CD4-positive, alpha-beta T cell treated with Interferon alpha-2 for 1 hour (primary cell): ENCODE measurements around the gene ERP44.
"Not testable (repeated sequence)": the region's sequence is repeated elsewhere in the genome, so short reads cannot be mapped to it uniquely, and the experiment has no call there.

Experiments
- DNase-seq, 2 donors: peaks; one replicate each; pipeline ENCODE4 v3.0.0-alpha.2; 2020 to 2022

The ERP44 gene

DNA sequence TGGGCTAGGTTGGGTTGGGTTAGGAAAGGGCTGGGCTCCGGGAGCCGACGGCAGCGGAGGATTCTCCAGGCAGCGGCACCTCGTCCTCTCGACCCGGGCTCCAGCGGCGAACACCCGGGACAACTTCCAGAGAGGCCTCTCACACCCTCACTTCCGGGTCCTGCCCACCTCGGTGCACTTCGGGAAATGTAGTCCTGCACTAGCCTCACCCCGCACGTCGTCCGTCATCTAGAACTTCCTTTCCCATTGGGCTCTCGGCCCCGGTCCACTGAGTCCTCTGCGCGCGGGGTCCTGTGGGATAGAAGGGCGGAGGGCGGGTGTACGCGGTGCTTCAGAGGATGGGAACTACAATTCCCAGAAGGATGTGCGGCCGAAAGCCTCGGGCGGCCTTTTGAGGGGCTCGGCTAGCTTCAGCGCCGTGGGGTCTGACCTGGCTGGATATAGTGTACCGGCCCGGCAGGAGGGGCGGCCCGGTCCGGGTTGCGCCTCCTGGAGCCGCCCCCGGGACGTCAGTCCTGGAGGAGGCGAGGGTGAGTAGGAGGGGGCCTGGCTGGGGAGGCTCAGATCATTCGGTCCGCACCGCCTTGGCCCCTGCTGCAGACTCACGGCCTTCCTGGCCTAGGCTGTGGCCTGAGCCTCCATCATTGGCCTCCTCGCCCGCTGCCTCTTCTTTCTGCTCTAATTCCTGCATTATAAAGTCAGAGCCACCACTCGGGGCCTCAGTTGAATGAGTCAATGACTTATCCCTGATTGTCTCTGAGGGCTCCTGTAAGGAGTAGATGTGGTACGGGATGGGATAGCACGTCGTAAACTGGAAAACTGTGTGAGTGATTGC, at the start of gene ERP44, which contains the start of gene INVS:
ERP44 (minus strand) TSS at position 114 of the 835 bp plus-strand sequence. CDS start 160 bp downstream, outside the sequence.
INVS (plus strand) TSS at position 357 of the 835 bp plus-strand sequence. CDS start 5,279 bp downstream, outside the sequence.
- peak; percentile 98 for DNase-seq

DNA sequence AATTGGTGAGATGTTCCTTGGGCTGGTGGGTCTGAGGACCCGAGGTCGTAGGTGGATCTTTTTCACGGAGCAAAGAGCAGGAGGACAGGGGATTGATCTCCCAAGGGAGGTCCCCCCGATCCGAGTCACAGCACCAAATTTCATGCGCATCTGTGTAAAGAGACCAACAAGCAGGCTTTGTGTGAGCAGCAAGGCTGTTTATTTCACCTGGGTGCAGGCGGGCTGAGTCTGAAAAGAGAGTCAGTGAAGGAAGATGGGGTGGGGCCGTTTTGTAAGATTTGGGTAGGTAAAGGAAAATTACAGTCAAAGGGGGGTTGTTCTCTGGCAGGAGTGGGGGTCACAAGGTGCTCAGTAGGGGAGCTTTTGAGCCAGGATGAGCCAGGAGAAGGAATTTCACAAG, 47.2 kb upstream of the ERP44 start:
- not testable (repeated sequence) for DNase-seq

DNA sequence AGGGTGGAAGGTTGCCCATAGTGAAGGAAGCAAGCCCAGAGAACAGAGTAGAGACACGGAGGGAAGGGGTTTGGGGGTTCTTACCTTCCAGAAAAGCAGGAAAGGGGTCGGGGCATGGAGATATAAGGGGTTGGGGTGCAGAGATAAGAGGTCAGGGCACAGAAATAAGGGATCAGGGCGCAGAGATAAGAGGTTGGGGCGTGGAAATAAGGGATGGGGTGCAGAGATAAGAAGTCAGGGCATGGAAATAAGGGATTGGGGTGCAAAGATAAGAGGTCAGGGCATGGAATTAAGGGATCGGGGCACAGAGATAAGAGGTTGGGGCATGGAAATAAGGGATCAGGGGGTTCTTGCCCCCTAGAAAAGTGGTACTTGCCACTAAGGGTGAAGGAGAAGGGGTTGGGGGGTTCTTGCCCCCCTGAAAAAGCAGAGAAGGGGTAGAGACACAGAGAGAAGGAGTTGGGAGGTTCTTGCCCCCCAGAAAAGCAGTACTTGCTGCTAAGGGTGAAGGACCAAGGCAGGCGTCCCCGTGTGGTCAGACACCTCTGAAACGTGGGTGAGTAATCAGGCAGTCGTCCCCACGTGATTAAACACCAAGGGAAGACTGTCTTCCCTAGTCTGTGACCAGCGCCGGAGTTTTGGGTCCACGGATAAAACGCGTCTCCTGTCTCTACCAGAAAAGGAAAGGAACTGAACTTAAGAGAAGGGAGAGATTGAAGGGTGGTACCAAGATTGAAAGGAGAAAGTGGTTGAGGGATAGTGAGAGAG, 46.6 kb upstream of the ERP44 start:
- DNase-seq, result not testable (repeated sequence)

DNA sequence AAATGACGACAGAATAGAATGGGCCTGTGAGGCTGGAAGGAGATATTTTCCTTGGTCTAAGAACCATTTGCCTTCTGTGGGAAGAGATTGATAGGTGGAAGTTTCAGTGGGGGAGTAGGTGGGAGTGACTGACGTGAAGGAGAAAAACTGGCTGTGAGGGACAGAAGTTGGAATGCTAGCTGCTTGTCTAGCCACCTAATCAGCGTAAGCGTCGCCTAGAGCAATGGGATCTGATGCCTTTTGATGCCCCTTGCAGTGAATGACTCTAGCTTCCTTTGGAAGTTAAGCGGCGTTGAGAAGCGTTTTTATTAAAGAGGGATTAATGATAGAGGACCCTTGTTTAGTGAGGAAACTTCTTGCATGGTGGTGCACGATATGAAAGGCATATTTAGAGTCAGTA, 43.1 kb upstream of the ERP44 start:
- DNase-seq, result not testable (repeated sequence)

DNA sequence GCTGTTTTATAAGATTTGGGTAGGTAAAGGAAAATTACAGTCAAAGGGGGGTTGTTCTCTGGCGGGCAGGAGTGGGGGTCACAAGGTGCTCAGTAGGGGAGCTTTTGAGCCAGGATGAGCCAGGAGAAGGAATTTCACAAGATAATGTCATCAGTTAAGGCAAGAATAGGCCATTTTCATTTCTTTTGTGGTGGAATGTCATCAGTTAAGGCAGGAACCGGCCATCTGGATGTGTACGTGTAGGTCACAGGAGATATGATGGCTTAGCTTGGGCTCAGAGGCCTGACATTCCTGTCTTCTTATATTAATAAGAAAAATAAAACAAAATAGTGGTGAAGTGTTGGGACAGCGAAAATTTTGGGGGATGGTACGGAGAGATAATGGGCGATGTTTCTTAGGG, 41.5 kb upstream of the ERP44 start:
- not testable (repeated sequence) for DNase-seq

DNA sequence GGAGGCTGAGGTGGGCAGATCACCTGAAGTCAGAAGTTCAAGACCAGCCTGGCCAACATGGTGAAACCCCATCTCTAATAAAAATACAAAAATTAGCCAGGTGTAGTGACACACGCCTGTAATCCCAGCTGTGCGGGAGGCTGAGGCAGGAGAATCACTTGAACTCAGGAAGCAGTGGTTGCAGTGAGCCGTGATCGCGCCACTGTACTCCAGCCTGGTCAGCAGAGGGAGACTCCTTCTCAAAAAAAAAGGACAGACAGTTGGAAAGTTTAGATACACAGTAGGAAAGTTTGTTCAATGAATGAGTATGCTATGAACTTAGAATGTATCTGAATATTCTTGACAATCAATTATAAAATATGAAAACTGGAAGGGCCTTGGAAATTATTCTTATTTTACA, 38.0 kb upstream of the ERP44 start:
- not testable (repeated sequence) for DNase-seq

DNA sequence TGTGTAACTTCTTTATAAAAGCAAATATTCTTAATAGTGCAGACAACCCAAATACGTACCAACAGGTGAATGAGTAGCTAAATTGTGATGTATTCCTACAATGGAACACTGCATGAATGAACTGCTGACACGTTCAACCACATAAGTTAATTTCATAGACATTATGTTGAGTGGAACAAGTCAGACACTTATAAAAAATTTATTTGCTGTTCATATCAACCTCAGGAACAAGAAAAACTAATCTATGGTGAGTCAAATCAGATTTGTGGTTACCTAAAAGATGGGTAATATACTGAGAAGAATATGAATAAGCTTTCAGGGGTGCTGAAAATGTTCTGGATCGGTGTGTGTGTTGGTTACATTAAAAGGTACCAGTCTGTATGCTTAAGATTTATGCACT, 35.9 kb upstream of the ERP44 start:
- DNase-seq, result no peak

DNA sequence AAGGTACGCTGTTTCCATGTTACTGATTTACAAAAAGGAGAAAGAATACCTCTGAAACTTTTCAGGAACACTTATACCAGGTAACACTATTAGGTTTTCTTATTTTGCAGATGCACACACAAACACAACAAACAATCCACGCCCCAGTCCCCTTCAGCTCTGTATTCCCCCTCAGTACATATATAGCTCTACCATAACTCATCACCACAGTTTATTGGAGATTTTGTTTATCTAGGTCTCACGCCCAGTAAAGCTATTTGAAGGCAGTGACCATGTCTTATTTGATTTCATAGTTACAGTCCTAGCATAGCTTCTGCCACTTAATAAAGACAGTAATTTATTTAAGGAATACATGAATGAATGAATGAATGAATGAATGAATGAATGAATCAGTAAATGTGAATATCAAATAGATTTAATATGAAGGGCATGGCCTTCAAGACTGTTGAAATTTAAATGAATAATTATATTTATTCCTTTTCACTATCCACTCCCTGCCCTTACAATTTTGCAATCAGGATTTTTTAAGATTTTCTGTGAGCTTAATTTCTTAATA, 33.2 kb upstream of the ERP44 start:
- no peak for DNase-seq

DNA sequence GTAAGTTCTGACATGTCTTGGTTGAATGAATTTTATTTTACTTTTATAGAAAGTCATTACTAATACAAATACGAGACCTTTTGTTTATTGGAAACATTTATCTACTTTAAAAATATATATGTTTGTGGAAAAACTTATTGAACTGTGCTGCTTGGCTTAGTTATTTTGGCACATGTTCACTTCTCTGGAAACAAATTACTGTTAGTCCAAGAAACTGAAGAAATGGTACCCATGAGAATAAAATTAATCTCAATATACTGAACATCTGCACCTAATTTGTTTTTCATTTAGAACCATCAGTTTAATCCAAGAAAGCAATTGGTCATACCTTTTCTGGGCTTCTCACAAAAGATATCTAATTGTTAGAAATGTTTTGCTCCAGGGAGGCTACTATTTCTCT, 32.4 kb upstream of the ERP44 start:
- no peak for DNase-seq

DNA sequence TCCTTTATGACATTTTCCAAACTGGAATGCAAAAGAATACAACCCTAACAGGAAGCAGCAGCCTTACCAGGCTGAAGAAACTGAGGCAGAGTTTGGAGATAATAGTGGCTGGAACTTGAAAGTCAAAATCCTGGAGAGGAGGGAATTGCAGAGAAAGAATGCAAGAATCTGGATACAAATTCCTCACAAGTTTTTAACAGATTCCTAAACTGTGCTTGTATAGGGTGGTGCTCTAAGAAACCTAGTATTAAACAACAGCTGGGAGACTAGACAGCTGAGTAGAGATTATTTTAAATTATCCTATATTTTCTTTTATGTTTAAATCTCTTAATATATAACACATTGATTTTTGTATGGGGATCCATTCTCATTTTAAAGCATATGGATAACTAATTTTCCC, 31.0 kb upstream of the ERP44 start:
- DNase-seq, result no peak

DNA sequence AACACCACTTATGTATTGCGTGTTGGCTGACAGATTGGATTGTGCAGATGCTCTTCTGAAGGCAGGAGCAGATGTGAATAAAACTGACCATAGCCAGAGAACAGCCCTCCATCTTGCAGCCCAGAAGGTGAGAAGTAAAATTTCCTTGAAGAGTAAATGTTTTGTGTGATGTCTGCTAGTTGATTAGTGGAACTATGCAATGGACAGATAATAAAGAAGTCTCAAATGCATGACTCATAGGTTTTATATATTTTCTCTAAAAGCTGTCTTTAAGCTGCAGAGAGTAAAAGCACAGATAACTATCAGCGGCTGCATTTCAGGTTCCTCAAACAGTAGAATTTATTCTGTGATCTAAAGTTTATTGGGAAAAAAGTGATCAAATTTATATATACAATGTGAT, 27.6 kb upstream of the ERP44 start:
- no peak for DNase-seq

DNA sequence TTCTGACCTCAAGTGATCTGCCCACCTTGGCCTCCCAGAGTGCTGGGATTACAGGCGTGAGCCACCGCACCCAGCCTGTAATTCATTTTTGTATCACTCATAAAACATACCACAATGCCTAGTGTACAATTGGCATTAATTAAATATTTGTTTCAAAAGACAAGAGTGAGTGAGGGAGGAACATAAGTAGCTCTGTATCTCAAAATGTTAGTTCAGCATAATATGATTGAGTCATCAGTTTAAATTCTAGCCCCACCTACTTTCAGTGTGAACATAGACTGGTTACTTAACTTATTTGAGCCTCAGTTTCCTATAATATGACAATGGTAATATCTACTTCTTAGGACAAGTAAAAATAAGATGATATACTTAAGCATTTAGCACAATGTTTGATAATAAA, 27.1 kb upstream of the ERP44 start:
- DNase-seq, result no peak

DNA sequence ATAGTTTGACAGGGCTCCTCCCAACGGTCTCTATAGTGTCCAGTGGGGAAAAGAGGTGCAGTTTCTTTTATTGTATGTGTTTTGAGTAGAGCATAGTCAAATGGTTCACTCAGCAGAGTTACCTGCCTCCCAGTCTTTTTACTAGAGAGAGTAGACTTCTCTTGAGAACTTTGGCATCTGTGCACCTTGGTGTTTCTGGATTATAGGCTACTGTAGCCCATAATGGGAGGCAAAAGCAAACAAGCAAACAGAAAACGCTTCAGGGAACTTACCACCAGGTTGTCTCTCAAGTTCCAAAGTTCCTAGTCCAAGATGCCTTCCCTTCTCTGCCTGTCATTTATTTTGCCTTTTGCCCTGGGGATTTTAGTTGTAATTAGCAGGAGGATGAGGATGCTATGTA, 26.4 kb upstream of the ERP44 start:
- no peak for DNase-seq

DNA sequence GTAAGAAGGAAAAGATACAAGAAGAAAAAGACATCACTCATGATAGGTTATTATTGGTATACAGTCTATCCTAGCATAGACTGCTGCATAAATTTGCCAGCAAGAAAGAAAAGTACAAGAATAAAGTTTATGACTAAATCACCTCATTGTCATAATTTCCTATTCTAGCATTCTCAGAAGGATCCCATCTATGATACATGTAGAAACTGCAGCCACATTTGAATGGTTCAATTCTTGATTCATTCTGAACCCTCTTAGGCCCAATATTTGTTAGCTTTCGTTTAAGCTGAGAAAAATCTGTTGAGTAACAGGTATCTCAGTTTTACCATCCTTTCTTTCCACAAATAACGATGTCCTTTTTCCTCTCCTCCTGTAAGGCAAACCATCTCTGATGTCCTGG, 21.5 kb upstream of the ERP44 start:
- no peak for DNase-seq

DNA sequence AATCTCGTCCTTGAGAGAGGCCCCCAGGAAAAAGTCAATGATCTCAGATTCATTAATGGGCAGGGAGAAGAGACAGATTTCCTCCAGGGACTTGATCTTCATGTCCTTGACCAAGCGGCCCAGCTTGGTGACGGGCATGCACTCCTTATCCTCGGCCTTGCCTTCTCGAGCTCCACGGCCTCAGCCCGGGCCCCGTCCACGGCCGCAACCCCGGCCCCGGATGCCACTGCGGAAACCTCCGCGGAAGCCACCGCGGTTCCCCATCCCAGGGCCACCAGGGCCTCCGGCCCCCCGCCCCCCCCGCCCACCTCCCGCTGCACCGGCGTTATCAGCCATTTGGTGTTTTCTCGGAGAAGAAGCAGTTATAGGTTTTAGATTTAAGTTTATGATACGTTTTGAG, 18.5 kb upstream of the ERP44 start:
- no peak for DNase-seq

DNA sequence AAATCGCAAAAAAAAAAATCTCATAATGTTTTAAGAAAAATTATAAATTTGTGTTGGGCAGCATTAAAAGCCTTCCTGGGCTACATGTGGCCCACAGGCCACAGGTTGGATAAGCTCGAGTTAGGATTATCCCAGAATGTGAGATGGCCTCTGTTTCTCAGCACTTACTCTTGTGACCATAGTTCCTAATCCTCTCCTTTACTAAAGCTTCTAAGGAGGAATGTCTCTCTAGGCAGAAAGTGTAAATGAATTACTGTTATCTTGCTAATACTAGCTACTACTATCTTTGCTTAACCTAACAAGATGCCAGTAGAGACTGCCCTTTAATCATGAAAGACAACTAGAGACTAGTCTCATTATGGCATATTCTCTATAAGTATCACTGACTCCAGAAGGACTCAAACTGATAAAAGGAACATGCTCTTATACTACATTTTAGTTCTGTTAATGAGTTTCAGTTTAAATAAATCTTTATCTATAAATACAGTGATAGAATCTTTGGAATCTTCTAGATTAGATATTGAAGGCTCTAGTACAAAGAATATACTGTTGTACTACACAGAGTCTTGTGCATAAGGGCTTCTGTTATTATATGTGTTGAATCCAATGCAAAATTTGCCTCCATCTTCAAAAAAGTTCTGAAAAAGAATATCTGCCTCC, 14.0 kb upstream of the ERP44 start:
- DNase-seq, result no peak

DNA sequence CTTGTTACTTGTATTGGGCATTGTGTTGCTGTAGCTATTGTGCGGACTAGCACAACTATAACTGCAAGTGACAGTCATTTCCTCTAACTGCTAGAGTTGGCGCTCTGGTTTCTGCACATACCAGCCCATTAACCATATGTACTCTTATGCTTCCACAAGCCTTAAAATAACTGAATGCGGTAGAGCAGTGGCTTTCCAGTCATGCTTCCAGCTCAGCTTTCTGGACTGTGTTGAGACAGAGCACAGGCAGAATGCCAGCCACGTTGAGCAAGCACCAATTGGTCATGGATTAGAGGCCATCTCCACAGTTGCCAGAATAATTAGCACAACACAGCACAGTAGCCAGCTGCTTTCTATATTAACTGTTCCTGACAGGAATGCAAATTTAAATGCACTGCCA, 12.4 kb upstream of the ERP44 start:
- DNase-seq, result no peak

DNA sequence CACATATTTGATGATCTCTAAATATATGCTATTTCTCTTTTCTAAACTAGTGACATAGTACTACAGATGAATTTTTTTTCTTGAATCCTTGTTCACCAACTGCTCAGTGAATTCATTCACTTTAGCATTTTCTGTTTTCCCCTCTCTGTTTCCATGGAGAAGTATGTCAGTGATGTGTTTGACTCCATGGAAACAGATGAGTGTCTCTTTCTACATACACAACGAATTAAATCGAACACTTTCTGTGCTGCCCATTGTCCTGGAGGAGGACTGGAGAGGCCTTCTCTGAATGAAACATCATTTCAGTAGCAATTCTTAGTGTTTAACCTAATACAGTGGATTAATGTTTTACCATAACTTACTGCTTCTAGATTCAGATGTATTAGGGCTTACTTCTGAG, 9.8 kb upstream of the ERP44 start:
- no peak for DNase-seq

DNA sequence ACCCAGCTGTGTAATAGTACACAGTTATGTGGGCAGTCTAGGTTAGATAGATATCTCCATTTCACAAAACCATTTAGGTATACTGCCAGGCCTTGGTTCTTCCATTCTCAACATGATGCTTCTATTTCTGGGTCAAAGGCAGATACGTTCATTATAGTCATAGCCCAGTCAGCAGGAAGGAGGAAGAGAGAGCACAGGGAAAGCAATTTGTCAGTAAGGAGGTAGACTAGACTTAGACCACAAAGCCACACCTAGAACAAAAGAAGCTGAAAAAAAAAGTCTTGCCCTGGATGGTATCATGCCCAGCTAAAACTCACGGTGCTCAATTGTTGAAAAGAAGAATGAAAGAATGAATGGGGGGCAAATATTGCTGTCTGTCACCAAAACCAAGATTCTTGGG, 7.8 kb upstream of the ERP44 start:
- DNase-seq, result no peak

DNA sequence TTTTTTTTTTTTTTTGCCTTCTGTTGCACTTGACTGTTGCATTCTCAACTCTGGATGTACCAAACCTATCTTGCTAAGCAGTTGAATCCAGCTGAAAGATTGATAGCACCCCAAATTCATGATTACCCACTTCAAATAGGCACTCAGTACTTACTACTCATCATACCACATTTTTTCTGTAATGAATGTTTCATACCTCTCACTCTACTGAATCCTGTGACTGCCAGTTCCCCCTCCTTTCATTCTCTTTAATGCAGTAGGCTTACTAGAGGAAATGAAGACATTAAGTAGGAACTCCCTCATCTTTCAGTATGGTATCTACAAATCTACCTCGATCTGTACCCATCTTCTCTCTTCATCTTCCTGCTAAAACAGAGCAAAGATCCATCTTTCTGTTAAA, 7.1 kb upstream of the ERP44 start:
- no peak for DNase-seq

DNA sequence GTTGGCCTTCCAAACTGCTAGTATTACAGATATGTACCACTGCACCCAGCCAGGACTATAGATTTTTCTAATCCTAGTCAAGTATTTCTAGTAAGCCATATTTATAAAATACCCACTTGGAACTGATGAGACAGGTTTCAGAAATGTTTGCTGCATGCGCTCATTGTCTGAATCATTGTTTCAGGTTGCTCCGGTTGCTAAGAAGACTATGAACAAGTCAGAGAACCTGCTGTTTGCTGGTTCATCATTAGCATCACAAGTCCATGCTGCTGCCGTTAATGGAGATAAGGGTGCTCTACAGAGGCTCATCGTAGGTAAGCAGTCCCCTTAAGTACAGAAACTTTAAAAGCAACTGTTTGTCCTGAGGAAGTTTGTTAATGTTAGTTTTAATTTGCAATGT, 5.5 kb upstream of the ERP44 start:
- DNase-seq, result no peak

DNA sequence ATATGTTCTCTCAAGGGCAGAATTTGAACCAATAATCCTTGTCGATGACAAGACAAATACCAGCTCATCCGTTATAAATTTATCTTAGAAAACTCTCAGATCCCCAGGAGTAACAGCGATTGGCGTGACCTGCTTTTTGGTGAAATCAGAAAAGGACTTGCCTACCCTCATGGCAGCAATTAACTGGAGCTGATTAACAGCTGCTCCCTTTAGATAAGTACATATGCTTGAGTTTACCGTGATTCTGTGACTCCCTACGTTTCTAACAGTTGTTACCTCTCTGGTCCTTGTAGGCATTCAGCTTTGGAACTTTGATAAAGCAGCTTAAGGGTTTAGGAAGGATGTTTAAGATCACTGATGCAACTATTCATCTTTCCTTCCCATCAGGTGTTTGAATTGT, 2.8 kb upstream of the ERP44 start:
- DNase-seq, result no peak

DNA sequence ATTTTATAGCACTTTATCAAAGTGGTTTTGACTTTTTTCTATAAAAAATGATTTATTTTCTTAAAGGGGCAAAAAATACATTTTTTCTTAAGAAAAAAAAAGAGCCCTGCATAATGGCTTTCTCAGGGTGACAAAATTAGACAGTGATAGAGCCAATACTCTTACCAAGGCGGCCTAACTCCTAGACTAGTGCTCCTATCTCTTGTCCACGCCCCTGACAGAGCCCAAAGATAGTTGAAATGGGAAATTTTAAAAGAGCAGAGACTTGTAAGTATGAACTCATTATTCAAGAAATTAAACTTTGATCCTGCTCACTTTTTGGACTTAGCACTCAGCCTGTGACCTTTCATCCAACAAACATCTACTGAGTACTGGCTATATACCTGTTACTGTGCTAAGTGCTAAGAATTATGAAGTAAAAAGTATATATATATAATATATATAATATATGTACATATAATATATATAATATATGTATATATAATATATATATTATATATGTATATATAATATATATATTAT, 1.4 kb upstream of the ERP44 start:
- no peak for DNase-seq
